ENCODE data around the gene TRAF2.
"Not testable (repeated sequence)": the region's sequence is repeated elsewhere in the genome, so short reads cannot be mapped to it uniquely, and the experiment has no call there.

TRAF2 gene

DNA sequence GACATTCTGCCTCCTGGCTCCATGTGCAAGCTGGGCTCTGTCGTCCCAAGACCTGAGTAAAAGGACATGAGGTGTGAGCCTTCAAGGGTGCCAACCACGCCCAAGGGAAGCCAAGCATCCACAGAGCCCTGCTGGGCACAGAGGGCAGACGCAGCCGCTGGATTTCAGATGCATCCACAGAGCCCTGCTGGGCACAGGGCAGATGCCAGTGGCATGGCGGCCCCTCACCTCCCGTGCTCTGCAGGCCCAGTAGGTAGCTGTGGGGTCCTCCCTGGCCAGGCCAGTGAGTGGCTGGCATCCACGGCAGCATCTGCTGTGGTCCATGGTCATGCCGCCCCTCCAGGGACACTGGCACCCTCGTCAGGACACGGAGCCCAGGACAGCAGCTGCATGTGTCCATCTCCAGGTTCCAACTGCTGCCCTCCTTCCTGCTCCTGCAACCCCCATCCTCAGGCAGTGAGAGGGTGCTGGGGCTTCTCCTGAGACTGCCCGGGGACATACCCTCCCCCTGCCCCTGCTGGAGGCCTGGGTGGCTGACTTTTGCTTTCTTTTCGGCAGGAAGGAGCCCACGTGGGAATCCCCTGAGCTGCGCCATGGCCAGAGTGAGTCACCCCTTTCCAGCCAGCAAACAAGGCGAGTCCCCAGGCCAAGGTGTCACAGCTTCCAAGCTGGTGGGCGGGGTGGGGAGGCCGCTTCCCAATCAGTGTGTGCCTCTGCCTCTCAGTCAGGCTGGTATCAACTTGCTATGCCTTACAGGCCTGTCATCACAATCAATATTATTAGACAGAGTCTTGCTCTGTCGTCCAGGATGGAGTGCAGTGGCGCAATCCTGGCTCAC lies 4.0 kb upstream of the TRAF2 start:
- peak; percentile 96 for DNase-seq

DNA sequence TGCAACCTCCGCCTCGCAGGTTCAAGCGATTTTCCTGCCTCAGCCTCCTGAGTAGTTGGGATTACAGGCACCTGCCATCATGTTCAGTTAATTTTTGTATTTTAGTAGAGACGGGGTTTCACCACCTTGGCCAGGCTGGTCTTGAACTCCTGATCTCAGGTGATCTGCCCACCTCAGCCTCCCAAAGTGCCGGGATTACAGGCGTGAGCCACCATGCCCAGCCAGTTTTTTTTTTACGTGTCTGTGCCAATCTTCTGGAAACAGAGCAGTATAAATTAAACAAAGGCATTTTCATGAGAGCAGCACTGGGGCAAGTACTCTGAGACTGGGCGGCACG lies 3.4 kb upstream of the TRAF2 start:
- DNase-seq: not testable (repeated sequence)

DNA sequence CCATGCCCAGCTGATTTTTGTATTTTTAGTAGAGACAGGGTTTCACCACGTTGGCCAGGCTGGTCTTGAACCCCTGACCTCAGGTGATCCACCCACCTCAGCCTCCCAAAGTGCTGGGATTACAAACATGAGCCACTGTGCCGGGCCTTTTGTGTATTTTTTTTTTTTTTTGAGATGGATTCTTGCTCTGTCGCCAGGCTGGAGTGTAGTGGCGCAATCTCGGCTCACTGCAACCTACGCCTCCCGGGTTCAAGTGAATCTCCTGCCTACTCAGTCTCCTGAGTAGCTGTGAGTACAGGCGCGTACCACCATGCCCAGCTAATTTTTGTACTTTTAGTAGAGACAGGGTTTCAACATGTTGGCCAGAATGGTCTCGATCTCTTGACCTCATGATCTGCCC lies 2.6 kb upstream of the TRAF2 start:
- not testable (repeated sequence) for DNase-seq

DNA sequence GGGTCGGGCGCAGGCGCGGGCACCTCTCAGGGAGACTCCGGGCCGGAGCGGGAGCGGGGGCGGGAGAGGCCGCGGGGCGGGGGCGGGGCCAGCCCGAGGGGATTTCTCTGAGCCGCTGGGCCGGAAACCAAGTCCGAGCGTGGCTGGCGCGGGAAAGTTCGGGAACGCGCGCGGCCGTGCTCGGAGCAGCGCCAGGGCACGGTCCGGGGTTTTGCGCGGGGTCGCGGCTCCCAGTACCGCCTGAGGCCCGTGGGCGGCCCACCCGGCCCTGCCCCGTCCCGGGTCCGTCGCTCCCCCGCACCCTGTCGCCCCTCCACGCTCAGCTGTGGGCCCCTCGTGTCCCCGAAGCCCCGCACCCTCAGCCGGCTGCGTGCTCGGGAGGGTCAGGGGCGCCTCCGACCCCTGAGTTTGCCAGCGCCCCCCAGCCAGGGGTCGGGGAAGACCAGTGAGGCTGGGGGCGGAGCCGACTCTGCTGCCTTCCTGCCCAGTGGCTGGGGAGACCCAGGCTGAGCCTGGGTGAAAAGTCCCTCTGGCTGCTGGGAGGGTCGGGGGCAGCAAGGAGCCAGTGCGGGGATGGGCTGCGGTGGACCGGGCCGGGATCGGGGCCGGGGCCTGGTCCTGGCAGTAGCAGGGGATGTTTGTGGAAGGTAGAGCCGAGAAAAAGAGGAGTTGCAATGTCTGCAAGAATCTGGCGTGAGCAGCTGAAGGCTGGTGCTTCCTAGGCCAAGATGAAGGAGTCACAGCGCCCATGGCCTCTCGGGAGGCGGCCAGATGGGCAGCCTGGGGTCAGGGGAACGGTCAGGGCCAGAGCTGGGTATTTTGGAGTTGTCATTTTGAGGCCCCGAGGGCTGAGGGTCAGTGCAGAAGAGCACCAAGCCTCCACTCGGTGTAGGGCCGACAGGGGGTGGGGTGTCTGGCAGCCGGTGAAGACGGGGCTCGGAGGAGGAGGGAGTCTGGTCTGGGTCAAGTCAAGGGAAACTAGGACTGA lies 588 bp downstream of the TRAF2 start:
- peak in 1 of 2 experiments; percentile 22 for DNase-seq

DNA sequence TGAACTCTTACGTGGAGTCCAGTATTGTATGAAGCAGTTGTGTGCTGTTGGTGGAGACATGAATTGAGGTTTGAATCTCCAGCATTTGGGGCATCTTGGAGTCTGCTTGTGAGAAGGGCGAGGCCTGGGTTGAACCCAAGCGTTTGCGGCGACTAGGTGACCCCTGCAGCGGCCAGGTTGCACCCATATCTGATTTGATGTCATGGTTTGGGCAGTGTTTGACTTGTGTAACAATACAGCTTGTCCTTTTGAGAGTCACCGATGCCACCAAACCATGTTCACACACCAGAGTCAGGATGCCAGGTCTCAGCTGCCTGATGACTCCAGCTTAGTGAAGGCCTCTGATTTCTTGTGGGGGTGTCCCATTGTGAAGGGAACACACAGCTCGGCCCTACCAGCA lies 2.1 kb downstream of the TRAF2 start:
- no peak for DNase-seq

DNA sequence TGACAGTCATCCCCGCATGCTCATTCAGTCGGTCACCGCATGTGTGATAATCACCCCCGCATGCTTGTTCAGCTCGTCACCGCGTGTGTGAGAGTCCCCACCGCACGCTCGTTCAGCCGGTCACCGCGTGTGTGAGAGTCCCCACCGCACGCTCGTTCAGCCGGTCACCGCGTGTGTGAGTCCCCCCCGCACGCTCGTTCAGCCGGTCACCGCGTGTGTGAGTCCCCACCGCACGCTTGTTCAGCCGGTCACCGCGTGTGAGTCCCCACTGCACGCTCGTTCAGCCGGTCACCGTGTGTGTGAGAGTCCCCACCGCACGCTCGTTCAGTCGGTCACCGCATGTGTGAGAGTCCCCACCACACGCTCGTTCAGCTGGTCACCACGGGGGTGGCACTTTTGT lies 3.5 kb downstream of the TRAF2 start:
- DNase-seq: no peak

DNA sequence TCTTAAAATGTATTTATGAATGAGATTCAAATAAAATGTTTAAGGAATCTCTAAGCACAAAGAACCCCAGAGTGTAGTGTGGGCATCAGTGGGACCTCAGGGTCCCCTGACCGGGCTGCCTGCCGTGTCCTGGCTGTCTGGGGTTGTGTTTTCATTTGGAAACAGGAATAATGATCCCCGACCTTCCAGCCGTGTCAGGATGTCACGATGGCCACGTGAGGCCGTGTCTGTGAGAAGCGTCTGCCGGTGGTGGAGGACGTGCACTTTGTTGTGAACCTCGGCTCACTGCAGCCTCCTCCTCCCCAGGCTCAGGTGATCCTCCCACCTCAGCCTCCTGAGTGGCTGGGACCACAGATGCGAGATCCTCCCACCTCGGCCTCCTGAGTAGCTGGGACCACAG lies 4.3 kb downstream of the TRAF2 start:
- DNase-seq: no peak

DNA sequence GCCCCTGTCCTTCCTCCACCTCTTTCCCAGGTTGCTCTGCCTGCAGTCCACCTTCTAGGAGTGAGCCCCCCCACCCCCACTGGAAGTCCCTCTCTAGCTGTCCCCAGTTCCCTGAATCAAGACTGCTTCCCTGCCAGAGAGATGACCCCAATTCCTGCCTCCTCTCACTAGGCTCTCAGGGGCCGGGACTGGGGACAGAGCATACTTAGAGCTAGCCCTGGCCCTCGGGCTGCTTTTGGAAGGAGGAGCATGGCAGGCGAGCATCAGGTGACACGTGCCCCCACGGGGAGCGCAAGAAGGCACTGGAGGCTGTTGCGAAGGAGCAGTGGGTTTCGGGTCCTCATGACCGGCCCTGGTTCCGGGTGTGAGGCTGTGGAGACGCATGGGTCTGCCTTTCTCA lies 9.7 kb downstream of the TRAF2 start:
- no peak for DNase-seq

DNA sequence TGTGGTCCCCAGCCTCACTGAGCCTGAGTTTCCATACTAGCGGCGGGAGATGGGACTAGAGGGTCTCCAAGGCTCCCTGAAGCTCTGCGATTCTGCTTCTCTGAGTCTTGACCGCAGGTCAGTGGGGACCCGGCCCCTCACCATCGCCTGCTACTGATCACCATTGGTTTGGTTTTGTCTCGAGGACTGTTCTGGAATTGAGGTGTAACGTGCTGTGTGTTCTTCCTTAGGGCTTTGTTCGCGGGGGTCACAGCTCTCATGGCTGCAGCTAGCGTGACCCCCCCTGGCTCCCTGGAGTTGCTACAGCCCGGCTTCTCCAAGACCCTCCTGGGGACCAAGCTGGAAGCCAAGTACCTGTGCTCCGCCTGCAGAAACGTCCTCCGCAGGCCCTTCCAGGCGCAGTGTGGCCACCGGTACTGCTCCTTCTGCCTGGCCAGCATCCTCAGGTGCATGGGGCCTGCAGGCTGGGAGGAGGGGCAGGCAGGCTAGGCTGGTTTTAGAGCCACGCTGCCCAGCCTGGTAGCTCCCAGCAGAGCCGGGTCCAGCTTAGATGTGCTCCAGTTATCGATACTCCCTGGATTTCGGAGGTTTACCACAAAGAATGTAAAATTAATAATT lies 12.3 kb downstream of the TRAF2 start:
- no peak for DNase-seq

DNA sequence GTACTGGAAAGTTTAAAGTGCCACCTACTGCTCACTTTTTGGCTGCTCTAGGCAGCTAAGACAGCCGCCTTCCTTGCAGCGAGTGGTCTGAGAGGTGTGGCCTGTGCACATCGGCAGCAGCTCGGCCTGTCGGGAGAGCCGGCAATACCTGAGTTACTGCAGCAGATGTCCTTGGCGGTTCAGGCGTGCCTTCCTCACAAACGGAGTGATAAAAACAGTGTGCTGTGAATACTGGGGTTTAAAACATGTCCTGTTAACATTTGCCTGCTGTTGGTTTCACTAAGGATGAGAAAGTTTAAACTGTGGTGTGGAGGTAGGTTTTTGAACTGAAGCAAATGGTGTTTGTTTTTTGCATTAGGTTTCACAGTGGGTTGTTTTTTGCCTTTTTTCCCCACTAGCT lies 12.9 kb downstream of the TRAF2 start:
- DNase-seq: no peak

DNA sequence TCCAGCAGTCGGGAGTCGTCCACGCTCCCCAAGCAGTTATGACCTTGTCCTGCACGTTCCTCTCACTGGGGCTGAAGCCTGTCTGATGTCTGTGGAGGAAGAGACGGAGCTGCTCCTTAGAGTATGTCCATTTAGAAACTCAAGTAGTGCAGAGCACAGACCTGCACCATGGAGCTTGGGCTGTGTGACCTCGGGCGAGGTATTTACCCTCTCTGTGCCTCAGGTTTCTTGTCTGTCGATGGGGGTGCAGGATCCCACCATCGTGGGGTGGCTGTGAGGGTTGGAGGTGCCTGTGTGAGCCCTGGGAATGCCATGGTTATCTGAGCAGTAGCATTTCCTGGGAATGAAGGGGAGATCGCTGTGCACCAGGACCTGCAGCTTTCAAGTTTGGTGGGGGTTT lies 14.2 kb downstream of the TRAF2 start:
- no peak for DNase-seq

DNA sequence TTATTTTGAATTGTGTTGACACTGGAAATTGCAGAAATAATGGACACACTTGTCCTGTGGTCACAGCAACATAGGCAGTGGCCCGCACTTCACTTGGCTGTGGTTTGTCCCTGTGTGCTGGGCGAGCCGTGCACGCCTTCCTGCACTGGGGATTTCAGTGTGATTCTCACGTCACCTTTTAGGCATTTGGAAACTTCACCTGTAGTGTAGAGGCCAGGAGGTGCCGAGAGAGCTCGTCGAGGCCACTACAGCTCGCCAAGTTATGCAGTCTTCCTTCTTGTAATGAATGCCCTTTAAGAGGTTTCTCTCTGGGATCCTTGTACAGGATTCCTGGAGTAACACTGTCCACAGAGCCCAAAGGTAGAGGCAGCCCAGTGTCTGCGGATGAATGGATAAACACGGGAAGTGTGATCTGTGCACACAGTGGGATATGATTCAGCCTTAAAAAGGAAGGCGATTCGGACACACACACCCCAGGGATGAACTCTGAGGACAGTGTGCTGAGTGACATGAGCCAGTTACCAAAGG lies 14.7 kb downstream of the TRAF2 start:
- no peak for DNase-seq

DNA sequence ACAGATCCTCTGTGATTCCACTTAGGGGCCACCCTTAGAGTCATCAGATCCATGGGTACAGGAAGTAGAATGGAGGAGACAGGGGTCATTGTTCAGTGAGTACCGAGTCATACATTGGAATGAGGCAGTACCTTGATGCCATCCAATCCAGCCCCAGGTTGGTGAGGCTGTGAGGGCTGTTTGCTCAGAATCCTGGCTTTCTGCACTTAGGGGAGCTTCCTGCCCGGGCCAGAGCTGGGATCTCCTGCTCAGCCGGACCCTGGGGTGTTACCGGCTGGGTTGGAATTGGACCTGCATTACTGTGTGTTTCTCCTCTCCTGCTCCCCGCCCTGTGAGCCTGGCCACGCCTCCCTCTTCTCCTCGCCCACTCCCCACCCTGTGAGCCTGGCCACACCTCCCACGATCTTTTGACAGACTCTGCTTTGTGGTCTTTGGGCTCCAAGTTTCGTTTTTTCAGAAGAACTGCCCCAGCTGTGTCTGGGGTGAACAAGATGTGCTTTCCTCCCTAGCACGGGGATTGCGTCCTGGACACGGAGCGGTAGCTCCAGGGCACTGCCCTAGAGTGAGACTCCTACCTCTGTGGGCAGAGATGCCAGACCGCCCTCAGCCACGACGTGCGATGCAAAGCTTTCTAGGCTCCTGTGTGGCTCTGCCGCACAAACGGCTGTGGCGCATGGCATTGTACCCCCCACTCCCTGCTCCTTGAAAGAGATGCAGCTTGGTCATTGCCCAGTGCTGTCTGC lies 15.4 kb downstream of the TRAF2 start:
- peak; percentile 79 to 81 for DNase-seq

DNA sequence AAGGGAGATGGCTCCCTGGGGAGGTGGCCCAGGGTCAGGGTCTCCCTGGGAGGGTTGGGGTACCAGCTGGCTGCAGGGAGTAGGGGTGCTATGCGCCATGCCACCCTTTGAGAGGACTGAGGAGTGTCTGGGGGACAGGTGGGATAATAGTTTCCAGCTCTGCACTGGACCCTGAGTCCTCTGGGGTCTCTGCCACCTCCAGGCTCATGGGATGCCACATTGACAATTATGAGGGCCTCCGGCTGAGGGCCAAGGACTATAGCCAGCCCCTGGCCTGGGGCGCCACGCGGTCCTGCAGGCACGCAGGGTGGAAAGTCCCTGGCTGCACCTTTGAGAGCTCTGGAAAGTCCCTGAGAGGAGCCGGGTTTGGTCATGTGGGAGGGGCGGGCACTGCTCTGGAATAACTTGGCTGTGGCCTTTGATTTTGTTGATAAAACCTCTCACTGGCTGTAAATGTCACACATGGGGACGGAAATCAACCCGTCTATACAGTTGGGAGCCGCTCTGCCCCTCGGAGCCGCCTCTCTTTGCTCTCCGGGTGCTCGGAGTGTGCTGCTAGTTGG lies 16.0 kb downstream of the TRAF2 start:
- peak; percentile 87 to 90 for DNase-seq

DNA sequence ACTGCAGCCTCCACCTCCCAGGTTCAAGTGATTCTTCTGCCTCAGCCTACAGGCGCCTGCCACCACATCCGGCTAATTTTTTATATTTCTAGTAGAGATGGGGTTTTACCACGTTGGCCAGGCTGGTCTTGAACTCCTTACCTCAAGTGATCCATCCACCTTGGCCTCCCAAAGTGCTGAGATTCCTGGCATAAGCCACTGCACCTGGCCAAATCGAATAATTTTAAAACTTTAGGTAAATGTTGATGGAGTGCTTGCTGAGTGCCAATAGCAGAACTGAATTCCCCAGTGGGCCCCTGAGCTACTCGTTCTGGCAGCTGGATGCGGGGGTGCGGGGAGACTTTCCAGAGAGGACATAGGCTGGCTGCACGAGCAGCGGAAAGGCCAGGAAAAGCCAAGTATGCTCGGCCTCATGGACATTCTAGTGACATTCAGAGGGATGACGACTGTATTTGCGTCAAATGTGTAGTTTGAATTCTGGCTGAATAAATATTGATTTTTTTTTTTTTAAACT lies 16.8 kb downstream of the TRAF2 start:
- DNase-seq: no peak

DNA sequence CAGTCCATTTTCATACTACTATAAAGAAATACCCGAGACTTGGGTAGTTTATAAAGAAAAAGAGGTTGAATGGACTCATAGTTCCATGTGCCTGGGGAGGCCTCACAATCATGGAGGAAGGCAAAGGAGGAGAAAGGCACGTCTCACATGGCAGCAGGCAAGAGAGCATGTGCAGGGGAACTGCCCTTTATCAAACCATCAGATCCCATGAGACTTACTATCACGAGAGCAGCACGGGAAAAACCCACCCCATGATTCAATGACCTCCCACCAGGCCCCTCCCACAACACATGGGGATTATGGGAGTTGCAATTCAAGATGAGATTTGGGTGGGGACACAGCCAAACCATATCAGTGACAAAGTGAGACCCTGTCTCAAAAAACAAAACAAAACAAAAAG lies 19.9 kb downstream of the TRAF2 start:
- DNase-seq: no peak

DNA sequence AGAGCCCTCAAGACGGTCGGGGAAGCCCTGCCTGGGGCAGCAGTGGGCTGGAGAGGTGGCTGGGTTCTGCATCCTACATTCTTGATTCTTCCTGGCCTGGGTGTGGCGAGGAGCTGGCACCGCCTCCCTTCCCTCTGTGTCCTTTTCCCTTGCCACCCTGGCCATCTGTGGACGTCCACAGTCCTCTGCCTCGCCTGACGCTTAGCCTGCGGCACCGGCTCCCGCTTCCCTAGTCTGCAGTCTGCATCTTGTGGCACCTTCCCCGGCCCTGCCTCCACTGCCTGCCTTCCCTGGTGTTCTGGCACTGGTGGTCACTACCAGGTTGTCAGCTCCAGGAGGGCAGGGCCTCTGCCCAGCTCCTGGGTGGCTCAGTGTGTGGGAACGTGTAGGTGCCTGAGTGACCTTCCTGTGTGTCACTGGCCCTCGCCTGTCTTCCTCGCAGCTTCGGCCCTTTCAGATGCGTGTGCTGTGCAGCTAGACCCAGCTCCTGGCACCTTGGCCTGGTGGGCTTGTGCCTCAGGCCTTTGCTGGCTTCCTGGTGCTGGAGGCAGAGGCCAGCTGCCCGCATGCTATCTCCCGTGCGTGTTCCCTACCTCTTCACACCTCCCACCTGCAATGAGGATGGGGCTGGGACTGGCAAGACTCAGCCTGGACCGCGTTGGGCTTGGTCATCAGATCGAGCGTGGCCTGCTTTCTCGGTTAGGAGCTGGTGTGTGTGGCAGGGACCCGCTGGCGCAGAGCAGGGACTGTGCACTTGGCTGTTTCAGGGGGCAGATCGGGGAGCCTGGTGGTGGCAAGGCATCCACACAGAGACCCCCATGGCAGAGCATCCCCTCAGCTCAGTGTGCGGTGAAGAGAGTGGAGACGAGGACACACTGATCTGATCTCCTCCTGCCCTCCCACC lies 20.9 kb downstream of the TRAF2 start:
- DNase-seq: no peak

DNA sequence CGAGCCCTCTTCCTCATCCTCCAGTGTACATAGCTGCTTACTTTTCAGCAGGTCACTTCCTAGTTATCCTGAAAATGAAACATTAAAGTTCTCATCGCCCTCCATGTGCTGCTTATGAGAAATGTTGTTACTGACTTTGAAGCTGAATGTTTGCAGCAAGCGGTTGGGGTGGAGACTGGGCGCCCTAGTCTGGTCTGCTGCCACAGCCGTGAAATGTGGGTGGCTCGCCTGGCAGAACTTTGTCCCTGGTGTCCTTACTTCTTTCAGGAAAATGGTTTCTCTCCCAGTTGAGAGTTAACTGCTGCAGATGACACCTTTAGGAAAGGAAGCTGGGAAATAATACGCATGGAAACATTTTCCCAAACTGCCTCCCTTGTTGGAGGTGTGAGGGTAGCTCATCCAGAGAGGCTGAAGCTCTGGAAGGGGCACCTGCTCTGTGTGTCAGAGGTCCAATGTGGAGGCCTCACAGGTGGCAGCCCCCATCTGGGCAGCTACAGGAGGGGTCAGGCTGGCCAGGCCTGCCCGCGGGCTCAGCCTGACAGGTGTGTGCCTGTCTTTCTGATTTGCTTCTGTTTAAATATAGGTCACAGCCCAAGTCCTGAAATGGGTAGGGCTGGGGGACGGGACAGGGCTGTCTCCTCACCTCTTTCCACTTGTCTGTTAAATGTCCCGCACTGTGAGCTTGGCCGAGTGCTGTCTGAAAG lies 24.0 kb downstream of the TRAF2 start:
- no peak for DNase-seq

DNA sequence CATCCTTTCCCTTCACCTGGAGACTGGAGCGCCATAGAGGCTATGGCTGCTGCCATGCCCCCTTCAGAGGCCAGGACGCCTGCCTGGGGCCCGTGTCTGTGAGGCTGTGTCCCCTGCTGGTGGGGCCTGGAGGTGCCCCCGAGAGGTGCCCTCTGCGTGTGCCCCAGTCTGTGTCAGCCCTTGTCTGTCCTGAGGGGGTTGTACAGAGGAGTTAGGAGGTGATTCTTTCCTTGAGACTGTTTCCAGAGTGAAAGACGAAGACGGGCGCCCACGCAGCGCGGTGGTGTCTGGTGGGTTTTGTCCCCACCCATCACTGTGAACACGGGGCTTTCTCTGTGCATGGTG lies 24.6 kb downstream of the TRAF2 start:
- DNase-seq: no peak

DNA sequence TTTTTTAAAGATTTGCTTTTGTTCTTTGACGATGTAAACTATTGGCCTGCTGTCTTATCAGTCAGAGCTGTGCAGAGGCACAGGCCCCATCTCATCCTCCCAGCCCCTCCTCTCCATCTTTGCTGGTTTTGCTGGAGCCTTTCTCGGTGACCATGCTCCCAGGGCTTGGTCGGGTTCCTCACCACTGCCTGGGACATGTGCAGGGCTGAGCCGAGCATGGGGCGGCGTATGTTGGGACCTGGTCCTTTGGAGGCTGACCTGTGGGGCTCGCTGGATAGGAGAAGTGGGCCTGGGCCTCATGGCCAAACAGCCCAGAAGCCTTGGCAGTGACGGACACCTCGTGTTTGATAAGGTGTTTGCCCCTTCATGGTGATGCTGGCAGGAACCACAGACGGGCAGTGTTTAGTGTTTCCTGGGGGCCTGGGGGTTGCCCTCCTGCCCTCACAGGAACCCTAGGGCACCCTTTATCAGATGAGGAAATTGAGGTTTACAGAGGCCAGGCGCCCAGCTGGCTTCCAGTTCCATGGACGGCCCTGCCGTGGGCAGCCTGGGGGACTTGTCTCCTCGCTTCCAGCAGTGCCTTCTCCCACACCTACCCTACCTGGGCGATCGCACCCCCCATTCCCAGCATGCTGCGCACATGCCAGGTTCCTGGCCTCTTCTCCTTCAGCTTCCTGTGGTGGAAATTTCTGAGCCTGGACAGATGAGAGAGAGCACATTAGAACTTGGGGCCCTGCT lies 27.6 kb downstream of the TRAF2 start:
- DNase-seq: no peak
